Measurements from ENCODE around the gene PHF21B.
"Not testable (repeated sequence)": the region's sequence is repeated elsewhere in the genome, so short reads cannot be mapped to it uniquely, and the experiment has no call there.

The PHF21B gene

DNA sequence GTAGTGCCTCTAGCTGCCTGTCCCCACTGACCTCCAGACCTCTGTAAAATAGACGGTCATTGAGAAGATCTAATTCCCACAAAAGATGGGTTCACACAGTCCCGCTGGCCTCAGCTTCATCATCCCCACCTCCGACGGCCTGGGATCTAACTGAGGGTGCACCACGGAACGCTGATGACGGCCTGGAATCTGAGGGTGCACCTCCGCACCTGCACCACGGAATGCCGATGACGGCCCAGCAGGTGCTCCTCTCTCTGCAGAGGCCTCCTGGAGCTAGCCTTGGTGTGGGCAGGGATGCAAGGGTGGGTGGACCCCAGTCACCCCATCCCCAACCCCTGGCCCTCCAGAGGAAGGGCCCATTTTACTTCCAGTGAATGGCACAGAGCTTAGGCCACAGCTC is 77.3 kb downstream of the PHF21B start:
- DNase-seq = no peak

DNA sequence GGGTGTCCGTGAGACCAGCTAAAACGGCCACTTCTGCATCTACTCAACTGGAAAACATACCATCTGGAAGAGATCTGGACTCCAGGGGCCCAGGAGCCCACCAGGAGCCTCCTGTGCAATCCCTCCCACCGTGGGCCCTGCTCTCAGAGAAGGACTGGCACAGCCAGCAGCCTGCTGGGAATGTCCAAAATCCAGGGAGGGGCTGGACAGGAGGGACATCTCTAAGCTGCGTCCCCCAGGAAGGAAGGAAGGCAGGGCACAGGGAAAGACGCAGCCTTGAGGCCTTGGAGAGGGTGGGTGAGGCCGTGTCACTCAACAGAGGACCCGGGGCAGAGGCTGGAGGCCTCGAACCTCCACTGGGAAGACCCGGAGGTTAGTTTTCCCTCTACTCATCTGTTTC is 78.0 kb downstream of the PHF21B start:
- DNase-seq = no peak

DNA sequence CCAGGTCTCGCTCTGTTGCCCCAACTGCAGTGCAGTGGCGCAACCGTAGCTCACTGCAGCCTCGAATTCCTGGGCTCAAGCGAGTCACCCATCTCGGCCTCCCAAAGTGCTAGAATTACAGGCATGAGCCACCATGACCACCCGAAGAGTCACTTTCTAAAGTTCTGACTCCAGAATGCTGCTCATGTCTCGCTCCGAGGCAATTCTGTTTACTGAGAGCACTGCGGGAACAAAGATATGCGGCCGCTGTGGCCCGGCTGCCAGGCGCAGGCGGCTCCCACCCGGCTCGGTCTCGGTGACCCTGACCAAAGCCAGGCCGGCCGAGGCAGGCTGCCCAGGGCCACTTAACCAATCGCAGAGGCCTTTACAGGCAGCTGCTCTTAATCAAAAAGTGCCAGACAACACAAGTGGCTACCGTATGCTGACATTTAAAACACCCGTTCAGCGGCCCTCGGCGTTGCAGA is 78.7 kb downstream of the PHF21B start:
- no peak for DNase-seq

DNA sequence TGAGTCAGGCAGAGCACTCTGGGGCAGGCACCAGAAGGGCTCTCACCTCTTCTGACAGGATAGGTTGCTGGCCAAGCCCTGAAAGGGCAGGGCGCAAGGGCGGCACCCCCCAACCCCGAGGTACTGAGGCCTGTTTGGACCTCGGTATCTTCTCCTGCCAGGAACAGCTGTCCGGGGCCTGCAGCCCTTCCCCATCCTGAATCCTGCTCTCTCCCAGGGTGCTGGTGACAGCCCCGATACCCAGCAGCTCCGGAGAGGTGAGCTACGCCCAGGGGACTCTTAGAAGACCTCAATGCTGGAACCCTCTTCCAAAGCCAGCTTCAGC is 79.1 kb downstream of the PHF21B start:
- no peak for DNase-seq

DNA sequence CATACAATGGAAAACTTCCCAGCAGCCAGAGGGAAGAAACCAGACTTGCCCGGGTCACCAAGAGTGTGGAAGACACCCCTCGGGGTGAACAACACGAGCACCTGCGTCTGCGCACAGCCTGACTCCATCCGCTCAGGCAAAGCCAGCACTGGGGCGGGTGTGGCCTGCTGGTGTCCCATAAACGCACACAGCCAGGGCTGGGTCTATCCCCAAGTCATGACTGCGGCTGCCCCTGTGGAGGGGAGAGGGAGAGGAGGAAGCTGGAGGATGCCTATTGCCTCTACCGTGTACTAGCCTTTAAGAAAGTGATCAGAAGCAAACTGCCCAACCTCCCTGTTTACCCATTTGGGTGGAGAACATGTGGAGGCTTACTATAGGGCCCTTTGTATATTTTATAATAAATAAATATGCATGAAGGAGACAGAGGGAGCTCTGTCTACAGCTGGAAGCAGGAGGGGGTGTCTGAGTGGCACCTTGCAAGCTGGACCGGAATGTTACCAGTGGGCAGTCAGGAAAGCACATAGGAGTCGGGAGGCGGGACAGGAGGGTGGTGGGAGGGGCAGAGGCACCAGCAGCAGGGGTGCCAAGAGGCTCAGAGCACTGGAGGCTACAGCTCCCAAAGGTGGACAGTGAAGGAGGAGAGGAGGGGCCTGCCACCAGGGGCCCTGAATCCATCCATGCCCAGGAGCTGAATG is 79.6 kb downstream of the PHF21B start:
- DNase-seq = no peak

DNA sequence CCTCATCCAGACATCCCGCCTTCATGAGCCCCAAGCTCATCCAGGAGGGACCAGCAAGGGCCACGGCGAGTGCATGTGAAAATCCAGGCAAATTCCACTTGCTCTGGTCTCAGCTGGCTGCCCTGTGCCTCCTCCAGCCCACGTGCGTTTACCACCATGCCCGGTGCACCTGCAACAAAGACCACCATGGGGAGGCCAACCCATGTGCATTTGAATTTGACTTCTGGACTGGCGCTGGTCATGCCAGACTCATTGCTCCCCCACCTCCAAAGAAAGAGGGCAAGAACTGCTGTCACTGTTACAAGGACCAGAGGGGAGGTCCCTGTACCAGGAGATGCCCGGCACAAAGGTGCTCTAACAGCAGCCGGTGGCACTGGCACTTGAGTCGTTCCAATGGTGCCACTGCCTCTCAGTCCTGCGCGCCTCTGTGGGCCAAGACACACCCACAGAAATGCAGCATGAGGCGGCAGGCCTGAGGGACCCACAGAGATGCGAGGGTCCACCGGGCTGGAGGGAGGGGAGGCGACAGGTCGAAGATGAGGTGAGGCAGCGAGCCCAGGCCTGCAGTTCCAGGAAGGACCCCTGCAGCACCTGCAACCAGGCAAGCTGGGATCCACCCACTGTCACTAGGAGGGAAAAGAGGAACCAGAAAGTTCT is 80.3 kb downstream of the PHF21B start:
- no peak for DNase-seq

DNA sequence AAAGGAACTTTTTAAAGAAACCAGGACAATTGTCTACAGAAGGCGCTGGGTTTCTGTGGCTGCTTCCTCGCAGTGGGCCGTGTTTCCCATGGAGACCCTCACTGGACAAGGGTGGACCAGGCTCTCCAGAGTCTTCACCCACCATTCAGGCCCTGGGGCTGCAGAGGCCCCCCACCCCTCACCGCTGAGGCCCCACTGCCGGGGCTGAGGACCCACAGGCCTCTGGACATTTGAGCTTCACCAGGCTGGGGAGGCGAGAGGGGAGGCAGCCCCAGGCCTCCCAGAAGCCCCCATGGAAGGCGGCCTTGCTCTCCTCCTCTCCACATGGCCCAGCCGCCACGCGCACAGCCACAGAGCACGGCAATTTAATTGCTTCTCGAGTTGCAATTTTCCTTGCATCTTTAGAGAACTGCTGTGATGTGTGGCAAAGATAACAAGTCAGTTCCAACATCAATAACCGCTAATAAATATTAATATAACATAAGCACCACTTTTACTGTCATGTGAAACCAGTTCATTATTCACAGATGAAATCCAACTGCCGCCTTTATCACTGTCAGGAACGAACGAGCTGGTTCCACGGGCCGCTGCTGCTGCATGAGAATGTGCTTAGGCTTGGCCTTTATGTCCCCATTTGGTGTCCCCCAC is 81.0 kb downstream of the PHF21B start:
- DNase-seq = no peak

DNA sequence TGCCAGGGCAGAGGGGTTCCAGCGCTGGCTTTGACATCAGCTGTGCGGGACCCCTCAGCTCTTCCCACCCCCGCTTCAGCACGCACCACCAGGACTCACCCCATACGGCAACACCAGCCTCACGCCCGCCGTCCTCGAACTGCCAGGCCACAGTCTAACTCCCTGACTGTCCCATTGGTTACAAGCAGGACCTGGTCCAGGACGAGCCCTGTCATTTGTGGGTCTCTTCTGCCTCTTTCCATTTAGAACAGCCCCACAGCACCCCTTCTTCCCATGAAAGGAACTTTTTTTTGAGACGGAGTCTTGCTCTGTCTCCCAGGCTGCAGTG is 81.7 kb downstream of the PHF21B start:
- DNase-seq = no peak

DNA sequence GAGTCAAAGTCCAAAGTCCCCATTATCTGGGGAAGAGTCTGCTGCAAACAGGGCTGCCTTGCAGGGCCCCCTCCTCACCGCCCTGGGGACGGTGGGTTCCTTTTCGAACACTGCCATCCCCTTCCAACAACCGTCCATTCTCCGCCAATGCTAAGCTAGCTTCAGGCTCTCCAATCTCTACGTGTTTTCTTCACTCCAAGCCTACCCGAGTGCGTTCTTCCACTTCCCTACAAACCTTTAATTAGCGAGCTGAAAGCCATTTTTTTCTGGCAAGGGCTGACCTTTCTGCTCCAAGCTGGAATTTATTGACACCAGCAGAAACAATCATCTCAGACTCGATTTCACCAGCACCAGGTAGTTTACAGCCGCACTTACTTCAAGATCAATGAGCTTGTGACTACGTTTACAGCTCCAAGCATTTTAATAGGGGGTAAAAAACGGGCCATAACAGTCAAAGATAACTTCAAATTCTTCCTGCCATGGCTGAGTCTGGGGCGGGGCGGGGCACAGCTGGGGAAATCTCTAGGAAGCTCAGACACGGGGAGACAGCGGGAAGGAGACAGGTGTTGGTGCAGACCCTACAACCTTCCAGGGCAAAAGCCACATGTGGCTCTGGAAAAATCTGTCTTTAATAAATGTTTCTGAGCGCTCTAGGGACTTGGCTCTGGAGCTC is 82.2 kb downstream of the PHF21B start:
- DNase-seq = no peak

DNA sequence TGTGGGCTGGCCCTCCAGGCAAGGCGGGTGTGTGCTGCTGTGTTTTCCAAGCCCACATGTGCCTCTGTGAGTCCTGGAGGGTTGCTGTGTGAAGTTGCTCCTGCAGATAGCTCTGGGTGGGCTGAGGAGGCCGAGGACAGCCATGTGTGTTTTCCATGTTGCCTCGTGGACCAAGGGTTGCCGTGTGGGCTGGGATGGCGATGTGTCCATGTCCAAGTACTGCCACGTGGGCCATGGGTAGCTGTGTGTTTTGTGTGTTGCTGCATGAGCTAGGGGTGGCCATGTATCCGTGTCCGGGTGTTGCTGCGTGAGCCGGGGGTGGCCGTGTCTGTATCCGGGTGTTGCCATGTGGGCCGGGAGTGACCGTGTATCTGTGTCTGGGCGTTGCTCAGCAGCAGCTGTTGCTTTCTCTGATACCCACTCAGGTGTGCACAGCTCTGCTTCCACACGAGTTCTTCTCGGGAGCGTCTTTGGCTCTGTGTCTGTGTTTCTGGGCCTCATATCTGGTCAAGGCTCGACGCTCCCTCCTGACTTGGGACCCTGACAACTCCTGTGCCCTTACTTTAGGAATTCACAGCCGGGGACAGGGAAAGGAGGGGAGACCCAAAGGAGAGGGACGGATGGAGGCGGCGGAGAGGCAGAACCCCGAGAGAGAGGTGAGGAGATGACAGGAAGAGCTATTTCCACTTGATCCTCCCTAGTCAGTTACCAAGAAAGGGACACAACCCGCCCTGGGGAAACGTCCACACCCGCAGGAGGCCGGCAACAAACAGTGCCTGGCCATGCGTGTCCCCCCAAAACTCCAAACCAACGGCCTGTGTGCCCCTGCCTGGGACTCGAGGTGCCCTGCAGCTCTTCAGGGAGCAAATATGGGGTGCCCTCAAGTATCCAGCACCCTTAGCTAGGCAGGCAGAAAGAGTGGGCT is 83.1 kb downstream of the PHF21B start:
- DNase-seq = no peak

DNA sequence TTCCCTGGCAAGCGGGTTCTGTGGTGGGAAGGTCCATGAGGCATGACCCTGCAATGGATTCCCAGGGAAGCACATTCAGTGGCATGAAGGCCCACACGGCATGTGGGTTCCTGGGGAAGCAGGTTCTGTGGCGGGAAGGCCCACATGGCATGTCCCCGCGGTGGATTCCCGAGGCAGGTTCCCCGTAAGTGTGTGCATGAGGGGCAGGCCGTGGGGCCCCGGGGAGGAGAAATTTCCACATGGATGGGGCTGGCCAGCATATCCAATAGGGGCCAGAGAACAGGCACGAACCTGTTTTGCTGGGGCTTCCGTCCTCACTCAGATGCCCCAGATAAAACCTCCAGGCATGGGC is 83.7 kb downstream of the PHF21B start:
- DNase-seq = no peak

DNA sequence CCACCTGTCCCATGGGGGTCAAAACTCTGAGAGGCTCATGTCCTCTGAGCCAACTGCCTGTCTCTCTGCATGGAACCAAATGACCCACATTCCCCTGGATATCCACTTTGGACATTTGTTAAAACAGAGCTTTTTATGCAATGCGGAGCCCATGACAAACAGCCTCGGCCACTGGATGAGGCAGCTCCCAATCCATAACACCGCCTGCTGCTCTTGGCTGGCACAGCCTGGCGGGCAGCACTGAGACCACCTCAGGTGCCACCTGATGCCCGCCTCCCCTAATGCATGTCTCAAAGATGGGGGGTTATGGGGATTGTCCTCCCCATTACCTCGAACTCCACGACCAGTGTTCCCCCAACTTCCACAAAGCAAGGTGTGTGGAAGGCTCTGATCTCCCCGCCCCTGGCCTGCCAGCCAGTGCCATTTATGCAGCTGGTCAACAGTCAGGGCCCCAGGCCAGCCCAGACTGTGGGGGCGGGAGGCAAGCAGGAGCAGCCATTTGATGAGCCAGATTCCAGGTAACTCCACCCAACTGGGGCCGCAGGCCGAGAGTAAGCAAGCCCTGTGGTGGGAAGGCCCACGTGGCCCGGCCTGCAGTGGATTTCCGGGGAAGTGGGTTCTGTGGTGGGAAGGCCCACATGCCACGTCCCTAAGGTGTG is 84.2 kb downstream of the PHF21B start:
- DNase-seq = no peak

DNA sequence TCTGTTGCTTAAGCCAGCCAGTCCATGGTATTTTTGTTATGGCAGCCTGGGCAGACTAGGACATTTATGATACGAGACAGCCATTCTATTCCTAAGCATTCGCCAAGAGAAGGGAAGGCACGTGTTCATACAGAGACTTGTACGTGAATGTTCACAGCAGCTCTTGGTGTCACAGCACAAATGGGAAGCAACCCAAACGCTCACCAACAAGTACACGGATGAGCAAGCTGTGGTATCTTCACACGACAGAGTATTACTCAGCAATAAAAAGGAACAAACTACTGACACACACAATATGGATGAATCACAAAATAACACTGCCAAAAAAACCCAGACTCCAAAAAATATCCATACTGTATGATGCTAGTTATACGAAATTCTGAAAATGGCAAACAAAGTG is 85.1 kb downstream of the PHF21B start:
- DNase-seq = no peak

DNA sequence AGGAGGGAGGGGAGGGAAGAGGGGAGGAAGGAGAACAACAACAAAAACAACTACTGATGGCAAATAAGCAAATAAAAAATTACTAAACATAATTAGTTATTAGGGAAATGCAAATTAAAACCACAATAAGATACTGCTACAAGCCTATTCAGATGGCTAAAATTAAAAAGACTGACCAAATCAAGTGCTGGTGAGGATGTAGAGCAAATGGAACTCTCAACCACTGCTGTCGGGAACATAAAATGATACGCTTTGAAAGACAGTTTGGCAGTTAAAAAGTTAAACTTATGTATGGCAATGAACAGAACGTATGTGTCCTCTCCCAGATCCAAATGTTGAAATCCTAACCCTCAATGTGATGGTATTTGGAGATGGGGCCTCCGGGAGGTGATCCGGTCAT is 85.7 kb downstream of the PHF21B start:
- DNase-seq = no peak

DNA sequence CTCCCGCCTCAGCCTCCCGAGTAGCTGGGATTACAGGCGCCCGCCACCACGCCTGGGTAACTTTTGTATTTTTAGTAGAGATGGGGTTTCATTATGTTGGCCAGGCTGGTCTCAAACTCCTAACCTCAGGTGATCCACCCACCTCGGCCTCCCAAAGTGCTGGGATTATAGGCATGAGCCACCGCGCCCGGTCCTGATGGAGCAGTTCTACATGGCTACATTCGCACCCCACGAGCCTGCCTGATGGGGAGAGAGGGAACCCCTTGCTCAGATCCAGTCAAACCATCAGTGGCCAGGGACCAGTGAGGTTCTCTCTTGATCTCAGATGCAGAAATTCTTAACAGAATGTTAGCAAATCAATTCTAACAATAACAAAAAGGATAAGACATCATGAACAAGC is 88.0 kb downstream of the PHF21B start:
- DNase-seq = not testable (repeated sequence)

DNA sequence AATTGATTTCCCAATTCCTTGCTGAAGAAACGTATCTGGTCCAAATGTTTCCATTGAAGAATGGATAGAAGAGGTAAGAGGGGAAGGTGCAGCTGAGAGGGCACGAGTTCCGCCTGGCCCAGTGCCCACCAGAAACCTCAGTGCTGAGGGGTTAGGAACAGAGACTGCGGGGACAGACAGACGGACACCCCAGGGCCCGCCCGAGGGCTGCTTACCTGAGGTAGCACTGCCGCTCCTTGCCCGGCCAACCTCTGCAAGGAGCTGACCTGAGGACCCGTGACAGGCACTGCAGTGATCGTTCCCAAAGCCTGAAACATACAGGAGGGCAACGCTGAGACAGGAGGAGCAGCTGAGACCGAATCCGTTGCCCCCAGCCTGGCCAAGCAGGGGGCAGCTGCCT is 89.6 kb downstream of the PHF21B start:
- DNase-seq = no peak

DNA sequence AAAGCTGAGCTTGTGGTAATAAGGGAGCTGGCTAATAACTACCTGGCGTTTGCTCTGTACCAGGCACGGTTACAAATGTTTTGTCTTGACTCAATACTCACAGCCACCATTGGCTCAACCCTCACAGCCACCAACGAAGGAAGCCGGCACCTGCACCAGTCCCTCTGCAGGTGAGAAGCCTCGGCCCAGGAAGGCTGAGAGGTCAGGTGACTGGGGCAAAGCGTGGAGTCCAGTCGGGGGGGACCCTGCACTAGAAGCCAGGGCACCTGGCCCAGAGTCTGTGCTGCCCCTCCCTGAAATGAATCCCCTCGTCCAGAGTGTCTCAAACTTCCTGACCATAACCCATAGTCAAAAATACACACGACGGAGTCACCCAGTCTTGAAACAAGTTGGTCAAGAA is 90.1 kb downstream of the PHF21B start:
- no peak for DNase-seq

DNA sequence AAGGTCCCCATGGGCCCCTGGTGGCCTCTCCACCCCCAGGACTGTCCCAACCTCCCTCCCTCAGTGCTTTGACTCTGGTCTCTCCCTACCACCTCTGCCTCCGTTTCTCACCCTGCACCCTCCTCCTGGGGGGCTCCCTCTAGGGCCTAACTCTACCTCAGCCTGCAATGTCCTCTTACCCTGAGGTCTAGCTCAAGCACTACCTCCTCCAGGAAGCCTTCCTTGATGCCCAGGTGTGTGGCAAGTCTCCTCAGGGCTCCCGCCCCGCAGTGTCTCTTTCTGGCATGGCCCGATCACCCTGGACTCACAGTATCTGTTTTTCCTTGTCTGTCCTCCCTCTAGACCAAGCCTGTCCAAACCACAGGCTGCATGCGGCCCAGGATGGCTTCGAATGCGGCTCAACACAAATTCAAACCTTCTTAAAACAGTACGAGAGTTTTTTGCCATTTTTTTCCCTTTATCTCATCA is 90.8 kb downstream of the PHF21B start:
- DNase-seq = no peak

DNA sequence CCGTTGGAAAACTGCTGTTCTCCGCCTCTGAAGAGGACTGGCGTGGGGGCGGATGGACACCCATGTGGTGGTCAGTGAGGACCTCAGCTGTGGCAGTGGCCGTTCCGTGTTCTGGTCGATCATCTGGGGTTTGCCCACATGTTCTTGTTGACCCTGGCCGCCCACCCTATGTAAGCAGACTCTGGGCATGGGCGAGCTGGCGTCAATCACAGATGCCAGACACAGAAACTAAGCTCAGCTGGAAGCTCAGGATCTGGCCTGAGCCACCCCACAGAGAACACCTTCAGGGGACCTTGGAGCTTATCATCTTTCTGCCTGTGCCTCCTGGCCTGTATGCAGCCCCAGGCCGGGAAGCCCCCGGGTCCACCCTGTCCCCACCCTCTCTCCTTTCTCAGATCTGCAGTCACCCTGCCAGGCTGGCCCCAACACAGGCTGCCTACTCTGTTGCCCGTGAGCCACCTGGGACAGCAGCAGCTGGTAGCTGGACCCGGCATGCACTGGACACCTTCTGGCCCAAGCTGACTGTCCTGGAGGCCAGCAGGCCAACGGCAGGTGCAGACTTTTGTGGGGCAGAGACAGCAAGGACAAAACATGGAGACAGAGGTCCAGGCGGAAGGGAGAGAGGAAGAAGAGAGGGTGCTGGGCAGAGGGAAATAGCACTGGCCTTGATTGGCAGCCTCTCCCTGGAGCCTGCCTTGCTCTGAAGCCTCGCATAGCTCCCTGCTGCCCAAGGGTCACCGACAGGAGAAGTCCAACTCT is 91.5 kb downstream of the PHF21B start:
- no peak for DNase-seq

DNA sequence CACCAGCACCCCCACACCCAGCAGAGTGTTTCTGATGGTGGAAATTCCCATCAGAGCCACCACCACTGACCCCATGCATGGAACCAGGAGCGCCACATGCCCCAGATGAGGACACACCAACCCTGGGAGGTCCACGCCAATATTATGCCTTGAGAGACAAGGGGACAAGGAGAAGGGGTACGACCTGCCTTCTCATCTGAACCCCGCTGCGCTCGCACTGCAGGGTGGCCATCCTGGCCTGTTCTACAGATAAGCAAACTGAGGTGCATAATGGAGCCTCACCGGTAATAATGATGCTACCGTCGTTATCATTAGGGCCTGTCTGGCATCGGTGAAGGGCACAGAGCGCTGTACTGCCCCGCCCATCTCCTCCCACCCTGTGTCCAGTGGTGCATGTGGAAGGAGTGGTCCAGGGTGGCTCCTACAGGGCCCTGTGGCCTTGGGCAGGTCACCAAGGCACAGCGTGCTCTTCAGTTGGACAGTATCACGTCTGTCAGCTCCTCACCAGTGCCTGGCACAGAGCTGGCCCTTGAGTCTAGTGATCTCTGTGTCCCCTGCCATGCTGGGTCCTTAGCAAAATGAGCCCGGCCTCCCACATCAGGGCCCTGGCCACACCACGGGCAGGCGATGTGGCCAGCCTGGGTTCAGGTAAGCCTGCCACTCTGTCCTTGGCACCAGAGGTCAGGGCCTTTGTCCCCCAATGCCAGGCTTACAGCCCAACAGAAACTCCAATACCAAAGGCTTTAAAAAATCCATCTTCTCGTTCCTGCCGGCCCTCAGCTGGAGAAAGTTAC is 92.2 kb downstream of the PHF21B start:
- no peak for DNase-seq
